Measurements from ENCODE around the gene GALNT17.

DNA sequence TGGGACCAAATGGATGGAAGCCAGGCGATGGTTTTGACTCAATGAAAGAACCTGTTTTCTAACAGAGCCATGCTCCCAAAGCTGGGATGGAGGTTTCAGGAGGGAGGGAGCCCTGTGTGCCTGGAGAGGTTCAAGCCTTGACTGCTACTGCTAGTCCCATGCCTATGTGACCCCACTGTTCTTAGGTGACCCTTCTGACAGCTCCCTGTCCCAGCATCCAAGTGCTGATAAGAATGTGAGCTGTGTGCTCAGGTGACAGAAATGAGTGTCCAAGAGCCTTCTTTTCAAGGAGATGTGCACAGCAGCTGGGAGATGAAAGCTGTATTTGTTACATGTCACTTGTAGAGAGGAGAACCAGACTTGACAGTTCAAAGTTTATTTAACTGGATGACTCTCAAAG lies 595.4 kb downstream of the GALNT17 start:
- TF ChIP-seq POLR2A (IDR thresholded peaks at IDR 0.05) (no peak), EP300 (IDR thresholded peaks at IDR 0.05) (no peak)
- TF ChIP-seq, protein P1, sequence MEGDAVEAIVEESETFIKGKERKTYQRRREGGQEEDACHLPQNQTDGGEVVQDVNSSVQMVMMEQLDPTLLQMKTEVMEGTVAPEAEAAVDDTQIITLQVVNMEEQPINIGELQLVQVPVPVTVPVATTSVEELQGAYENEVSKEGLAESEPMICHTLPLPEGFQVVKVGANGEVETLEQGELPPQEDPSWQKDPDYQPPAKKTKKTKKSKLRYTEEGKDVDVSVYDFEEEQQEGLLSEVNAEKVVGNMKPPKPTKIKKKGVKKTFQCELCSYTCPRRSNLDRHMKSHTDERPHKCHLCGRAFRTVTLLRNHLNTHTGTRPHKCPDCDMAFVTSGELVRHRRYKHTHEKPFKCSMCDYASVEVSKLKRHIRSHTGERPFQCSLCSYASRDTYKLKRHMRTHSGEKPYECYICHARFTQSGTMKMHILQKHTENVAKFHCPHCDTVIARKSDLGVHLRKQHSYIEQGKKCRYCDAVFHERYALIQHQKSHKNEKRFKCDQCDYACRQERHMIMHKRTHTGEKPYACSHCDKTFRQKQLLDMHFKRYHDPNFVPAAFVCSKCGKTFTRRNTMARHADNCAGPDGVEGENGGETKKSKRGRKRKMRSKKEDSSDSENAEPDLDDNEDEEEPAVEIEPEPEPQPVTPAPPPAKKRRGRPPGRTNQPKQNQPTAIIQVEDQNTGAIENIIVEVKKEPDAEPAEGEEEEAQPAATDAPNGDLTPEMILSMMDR (IDR thresholded peaks at IDR 0.05) = no peak
